Spleen (tissue), 11 donors: ENCODE results near the gene FBXO7. TPM values are rescaled to one million over a fixed set of nuclear protein-coding genes. Genes with fewer than 3 reads are reported as not detected.
A peak's percentile ranks its signal among the peaks of the same experiment; 100 is the strongest.
"Not testable (repeated sequence)": the region's sequence is repeated elsewhere in the genome, so short reads cannot be mapped to it uniquely, and the experiment has no call there.

ENCODE experiments used
- DNase-seq: peaks from one replicate; pipeline ENCODE4 v3.0.0-alpha.2; 2020
- H3K27ac ChIP-seq, 8 donors: fragments of 200-600 bp; sonication (generic) in 7 of 8; 1 replicate in 4 of 8; 2 replicates in 4 of 8; pipeline versions ENCODE4 v1.5.0 to v1.8.0; 2016 to 2021; ENCODE audit warnings: inconsistent platforms in 4 of 8, mild to moderate bottlenecking in 4 of 8, moderate library complexity in 1 of 8
- H3K27me3 ChIP-seq, 7 donors: fragments of 200-600 bp; sonication (generic) in 6 of 7; replicated peaks in 1 of 7; 1 replicate in 4 of 7; 2 replicates in 3 of 7; pipeline versions ENCODE4 v1.5.0 to v1.8.0; 2016 to 2021; ENCODE audit warnings: inconsistent platforms in 3 of 7, mild to moderate bottlenecking in 1 of 7
- H3K36me3 ChIP-seq, 6 donors: fragments of 200-600 bp; sonication (generic) in 5 of 6; 1 replicate in 4 of 6; 2 replicates in 2 of 6; pipeline versions ENCODE4 v1.5.0 to v1.8.0; 2016 to 2021; ENCODE audit warnings: inconsistent platforms in 2 of 6
- H3K4me1 ChIP-seq, 6 donors: fragments of 200-600 bp; sonication (generic) in 5 of 6; 1 replicate in 3 of 6; 2 replicates in 3 of 6; pipeline versions ENCODE4 v1.5.0 to v1.8.0; 2016 to 2021; ENCODE audit warnings: inconsistent platforms in 3 of 6
- H3K4me3 ChIP-seq, 8 donors: fragments of 200-600 bp; sonication (generic) in 7 of 8; 1 replicate in 4 of 8; 2 replicates in 4 of 8; pipeline versions ENCODE4 v1.5.0 to v1.8.0; 2016 to 2021; ENCODE audit warnings: inconsistent platforms in 4 of 8, mild to moderate bottlenecking in 4 of 8, moderate library complexity in 2 of 8
- H3K9me3 ChIP-seq, 8 donors: fragments of 200-600 bp; sonication (generic) in 7 of 8; 1 replicate in 4 of 8; 2 replicates in 4 of 8; pipeline versions ENCODE4 v1.5.0 to v1.8.0; 2016 to 2021; ENCODE audit warnings: inconsistent platforms in 4 of 8
- POLR2A ChIP-seq, 3 donors: fragments of 450-650 bp; IDR thresholded peaks; one replicate each; pipeline ENCODE4 v1.5.1; 2017; ENCODE audit warnings: antibody characterized with exemption in 3 of 3, mild to moderate bottlenecking in 1 of 3
- POLR2AphosphoS5 ChIP-seq, 3 donors: sonication (generic); formaldehyde crosslinking; IDR thresholded peaks; one replicate each; pipeline ENCODE4 v1.5.1; 2017; ENCODE audit warnings: antibody characterized with exemption in 3 of 3
- WGBS, 5 donors: extraction: QIAGEN DNeasy Blood & Tissue Kit in 3 of 5; methylation state at CpG; one replicate each; pipeline versions ENCODE4 v1.1.5 to v1.1.7; 2013 to 2018; 5-methylcytosine and 5-hydroxymethylcytosine counted together
- intact Hi-C: fragments of 100-400 bp; cut with DNase I; formaldehyde crosslinking; loops from one replicate; pipeline ENCODE4 v1.15.0; 2023; ENCODE audit warnings: low total_unique reads
- polyA plus RNA-seq, 3 donors: library from polyadenylated mRNA; stranded (reverse); fragments of 200-250 nt; gene quantifications; one replicate each; pipeline ENCODE4 v1.2.1, GENCODE V29; 2013
- total RNA-seq, 7 donors: library from RNA; depleted of rRNA in 3 of 7; stranded (reverse); fragments of >200 nt in 3 of 7; fragmentation: NEBNext Ultra II Directional in 4 of 7; extraction: Animal tissue kit (Norgen Biotek cat#: 25700) in 4 of 7; gene quantifications; one replicate each; pipeline versions ENCODE4 v1.1.0 to v1.2.1, GENCODE V29; 2016 to 2021
- TF ChIP-seq, protein P1 (sequence below), 11 experiments: fragments of 200-600 bp in 7 of 11; fragments of 450-650 bp in 4 of 11; sonication (generic) in 4 of 11; IDR thresholded peaks in 8 of 11; conservative IDR thresholded peaks in 3 of 11; 1 replicate in 7 of 11; 2 replicates in 4 of 11; pipeline versions ENCODE4 v1.4.0 to v1.8.0; 2016 to 2021; ENCODE audit warnings: antibody characterized with exemption in 11 of 11, inconsistent platforms in 4 of 11, mild to moderate bottlenecking in 1 of 11
- donor health status: healthy with polysubstance abuse.
- donor health status: DM: no; HTN: no; CAD: no; lungs with moderate emphysema.
- donor health status: DM: no; HTN: no; CAD: no.
- donor health status: Bipolar disorder and iron deficiency.
- donor health status: healthy.
- donor health status: DM: no; HTN: no; CAD: no.
- donor health status: DM: yes; HTN: yes; CAD: no.

FBXO7 gene
- total and polyA plus RNA-seq, 10 donors = 55.9 to 151 (median 103) TPM

DNA sequence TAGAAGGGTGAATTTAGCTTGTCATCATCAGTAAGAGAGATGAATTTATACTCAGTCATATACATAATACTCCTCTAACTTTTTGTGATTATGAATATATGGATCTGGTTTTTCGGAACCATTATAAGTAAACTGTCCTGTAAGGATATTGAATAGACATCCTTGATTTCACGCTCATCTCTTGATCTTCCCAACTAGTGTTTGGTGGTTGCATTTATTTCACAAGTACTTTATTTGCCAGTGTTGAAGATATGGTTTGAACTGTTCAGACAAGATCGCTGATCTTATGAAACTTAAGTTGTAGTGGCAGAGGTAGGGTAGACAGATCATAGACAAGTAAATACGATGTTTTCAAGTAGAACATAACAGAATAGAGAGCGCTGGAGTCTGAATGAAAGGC lies 3.0 kb downstream of the FBXO7 start:
- H3K9me3 ChIP-seq = no peaks in the 10 kb centered on the region
- DNase-seq = no peak
- TF ChIP-seq, protein P1, sequence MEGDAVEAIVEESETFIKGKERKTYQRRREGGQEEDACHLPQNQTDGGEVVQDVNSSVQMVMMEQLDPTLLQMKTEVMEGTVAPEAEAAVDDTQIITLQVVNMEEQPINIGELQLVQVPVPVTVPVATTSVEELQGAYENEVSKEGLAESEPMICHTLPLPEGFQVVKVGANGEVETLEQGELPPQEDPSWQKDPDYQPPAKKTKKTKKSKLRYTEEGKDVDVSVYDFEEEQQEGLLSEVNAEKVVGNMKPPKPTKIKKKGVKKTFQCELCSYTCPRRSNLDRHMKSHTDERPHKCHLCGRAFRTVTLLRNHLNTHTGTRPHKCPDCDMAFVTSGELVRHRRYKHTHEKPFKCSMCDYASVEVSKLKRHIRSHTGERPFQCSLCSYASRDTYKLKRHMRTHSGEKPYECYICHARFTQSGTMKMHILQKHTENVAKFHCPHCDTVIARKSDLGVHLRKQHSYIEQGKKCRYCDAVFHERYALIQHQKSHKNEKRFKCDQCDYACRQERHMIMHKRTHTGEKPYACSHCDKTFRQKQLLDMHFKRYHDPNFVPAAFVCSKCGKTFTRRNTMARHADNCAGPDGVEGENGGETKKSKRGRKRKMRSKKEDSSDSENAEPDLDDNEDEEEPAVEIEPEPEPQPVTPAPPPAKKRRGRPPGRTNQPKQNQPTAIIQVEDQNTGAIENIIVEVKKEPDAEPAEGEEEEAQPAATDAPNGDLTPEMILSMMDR (IDR thresholded peaks at IDR 0.05 in 8 of 11, conservative IDR thresholded peaks at IDR 0.05 in 3 of 11) = no peak
- TF ChIP-seq POLR2A (IDR thresholded peaks at IDR 0.05) (no peak), POLR2AphosphoS5 (IDR thresholded peaks at IDR 0.05) (no peak)
- intact Hi-C loops = no loop called here
- peaks cover 0 to 35% (median 8%) of the 10 kb centered on the region in 6 donors for H3K36me3 ChIP-seq
- H3K4me1 ChIP-seq = peaks cover 26 to 86% (median 74%) of the 10 kb centered on the region in 6 donors
- H3K4me3 ChIP-seq = peak overlapping the region in 2 of 8 donors; percentile 82 to 89
- no peaks in the 10 kb centered on the region for H3K27me3 ChIP-seq
- 92 to 94% (median 93%) methylated on average over 5 of the region's 5 CpGs for WGBS, 5 donors
- no peak overlapping the region for H3K27ac ChIP-seq

DNA sequence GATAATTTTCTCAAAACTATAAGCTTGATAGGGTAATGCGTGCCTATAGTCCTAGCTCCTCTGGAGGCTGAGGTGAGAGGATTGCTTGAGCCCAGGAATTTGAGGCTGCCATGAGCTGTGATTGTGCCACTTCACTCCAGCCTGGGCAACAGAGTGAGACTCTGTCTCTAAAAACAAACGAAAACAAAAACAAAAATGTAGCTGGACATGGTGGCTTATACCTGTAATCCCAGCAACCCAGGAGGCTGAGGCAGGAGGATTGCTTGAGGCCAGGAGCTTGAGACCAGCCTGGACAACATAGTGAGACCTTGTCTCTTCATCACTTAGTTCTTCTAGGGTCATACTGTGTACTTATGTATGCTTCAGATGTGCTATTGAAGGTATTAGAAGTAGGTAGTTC lies 3.9 kb downstream of the FBXO7 start:
- H3K27ac ChIP-seq, H3K4me3 ChIP-seq, intact Hi-C loops, H3K27me3 ChIP-seq, DNase-seq, H3K9me3 ChIP-seq: not testable (repeated sequence)
- WGBS, 5 donors = 90 to 98% (median 93%) methylated on average over 2 of the region's 2 CpGs
- Histone ChIP-seq H3K4me1 (peaks cover 22 to 89% (median 76%) of the 10 kb centered on the region in 6 donors), H3K36me3 (peaks cover 0 to 43% (median 8%) of the 10 kb centered on the region in 6 donors)

DNA sequence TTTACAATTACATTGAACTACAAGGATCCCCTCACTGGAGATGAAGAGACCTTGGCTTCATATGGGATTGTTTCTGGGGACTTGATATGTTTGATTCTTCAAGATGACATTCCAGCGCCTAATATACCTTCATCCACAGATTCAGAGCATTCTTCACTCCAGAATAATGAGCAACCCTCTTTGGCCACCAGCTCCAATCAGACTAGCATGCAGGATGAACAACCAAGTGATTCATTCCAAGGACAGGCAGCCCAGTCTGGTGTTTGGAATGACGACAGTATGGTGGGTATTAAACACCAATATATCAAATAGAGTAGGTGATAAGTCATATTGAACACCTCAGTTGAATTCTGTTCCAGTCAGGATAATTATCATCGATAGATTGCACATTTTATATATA lies 4.4 kb downstream of the FBXO7 start:
- WGBS, 5 donors = 91 to 99% (median 93%) methylated on average over 3 of the region's 3 CpGs
- H3K27me3 ChIP-seq = no peaks in the 10 kb centered on the region
- TF ChIP-seq POLR2AphosphoS5 (IDR thresholded peaks at IDR 0.05) = no peak
- no peak for TF ChIP-seq POLR2A (IDR thresholded peaks at IDR 0.05)
- TF ChIP-seq, protein P1 (IDR thresholded peaks at IDR 0.05 in 8 of 11, conservative IDR thresholded peaks at IDR 0.05 in 3 of 11) = no peak
- no peaks in the 10 kb centered on the region for H3K9me3 ChIP-seq
- H3K4me1 ChIP-seq = peaks cover 17 to 89% (median 71%) of the 10 kb centered on the region in 6 donors
- no peak overlapping the region for H3K4me3 ChIP-seq
- no peak overlapping the region for H3K27ac ChIP-seq
- peaks cover 0 to 47% (median 10%) of the 10 kb centered on the region in 6 donors for H3K36me3 ChIP-seq
- DNase-seq = no peak
- intact Hi-C loops = no loop called here

DNA sequence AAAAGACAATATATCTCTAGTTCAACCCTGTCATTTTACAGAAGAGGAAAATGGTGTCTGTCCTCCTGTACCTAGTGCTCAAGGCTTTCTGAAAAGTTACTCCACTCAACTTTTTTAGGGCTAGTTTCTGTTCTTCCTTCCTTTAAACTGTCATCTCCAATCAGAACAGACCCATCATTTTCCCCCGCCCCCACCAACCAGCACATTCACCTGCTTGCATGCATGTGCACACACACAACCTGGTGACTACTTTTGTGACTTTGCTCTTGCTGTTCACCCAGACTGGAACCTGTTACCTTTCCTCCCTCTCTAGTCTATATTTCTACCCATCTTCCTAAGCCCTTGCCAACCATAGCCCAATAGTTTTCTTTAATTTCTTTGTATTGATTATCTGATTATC lies 5.6 kb downstream of the FBXO7 start:
- Histone ChIP-seq H3K4me1 (peaks cover 17 to 89% (median 69%) of the 10 kb centered on the region in 6 donors), H3K9me3 (no peaks in the 10 kb centered on the region), H3K27ac (no peak overlapping the region), H3K4me3 (no peak overlapping the region), H3K36me3 (peaks cover 0 to 60% (median 21%) of the 10 kb centered on the region in 6 donors), H3K27me3 (no peaks in the 10 kb centered on the region)
- DNase-seq = no peak
- intact Hi-C loops = no loop called here
- TF ChIP-seq, protein P1 (IDR thresholded peaks at IDR 0.05 in 8 of 11, conservative IDR thresholded peaks at IDR 0.05 in 3 of 11) = no peak
- TF ChIP-seq POLR2AphosphoS5 (IDR thresholded peaks at IDR 0.05) (no peak), POLR2A (IDR thresholded peaks at IDR 0.05) (no peak)
- 70 to 97% (median 88%) methylated on average over 1 of the region's 1 CpG for WGBS, 5 donors

DNA sequence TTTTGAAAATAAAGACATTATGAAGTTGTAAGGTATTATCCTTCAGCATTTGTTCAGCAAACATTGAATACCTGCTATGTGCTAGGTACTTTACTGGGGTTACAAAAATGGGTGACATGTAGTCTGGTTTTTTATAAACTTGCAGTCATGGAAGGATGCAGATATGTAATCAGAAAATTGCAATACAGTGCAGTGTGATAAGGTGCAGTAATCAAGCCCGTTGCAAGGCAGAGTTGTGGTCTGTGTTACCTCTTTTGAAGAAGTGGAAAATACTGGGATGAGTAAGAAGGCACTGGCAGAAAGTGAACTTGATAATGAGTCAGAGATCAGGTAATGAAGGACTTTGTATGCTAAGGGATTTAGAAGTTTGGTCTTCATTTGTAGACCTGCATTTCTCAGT lies 8.1 kb downstream of the FBXO7 start:
- TF ChIP-seq POLR2A (IDR thresholded peaks at IDR 0.05) (no peak), POLR2AphosphoS5 (IDR thresholded peaks at IDR 0.05) (no peak)
- TF ChIP-seq, protein P1 (IDR thresholded peaks at IDR 0.05 in 8 of 11, conservative IDR thresholded peaks at IDR 0.05 in 3 of 11) = no peak
- H3K4me1 ChIP-seq = peaks cover 5 to 66% (median 49%) of the 10 kb centered on the region in 6 donors
- H3K9me3 ChIP-seq = no peaks in the 10 kb centered on the region
- intact Hi-C loops = no loop called here
- peaks cover 0 to 84% (median 42%) of the 10 kb centered on the region in 6 donors for H3K36me3 ChIP-seq
- H3K27me3 ChIP-seq = no peaks in the 10 kb centered on the region
- no peak overlapping the region for H3K4me3 ChIP-seq
- DNase-seq = no peak
- 30 to 58% (median 43%) methylated on average over 1 of the region's 1 CpG for WGBS, 5 donors
- H3K27ac ChIP-seq = no peak overlapping the region
